CD4-positive, alpha-beta T cell (primary cell): Measurements from ENCODE around the gene ABCB11. TPM values are rescaled to one million over a fixed set of nuclear protein-coding genes. Genes with fewer than 3 reads are reported as not detected.

Source experiments
- ATAC-seq: fragments of 200-7000 bp; cut with Tn5 transposase; one replicate; pipeline ENCODE4 v1.10.0; 2022; ENCODE audit warnings: mild to moderate bottlenecking; ENCODE audit not compliant: poor library complexity
- CTCF ChIA-PET: fragments of 350-600 bp; sonication (Branson Sonifier 250); formaldehyde crosslinking; loops from one replicate; lab custom pipeline; 2021; ENCODE audit warnings: antibody characterized with exemption, inconsistent platforms; lab: Charles Lee
- POLR2A ChIA-PET: fragments of 350-600 bp; sonication (Branson Sonifier 250); formaldehyde crosslinking; loops from one replicate; lab custom pipeline; 2021; ENCODE audit warnings: antibody characterized with exemption, inconsistent platforms; lab: Charles Lee
- DNase-seq, 14 experiments: peaks; one replicate each; pipeline ENCODE4 v3.0.0-alpha.2; 2013 to 2020; ENCODE audit warnings: mixed read lengths in 2 of 14
- H3K27ac ChIP-seq, 2 donors: one replicate each; pipeline versions ENCODE4 v1.5.1 to v1.7.0; 2013; ENCODE audit warnings: low read length in 2 of 2, low read depth in 1 of 2, mild to moderate bottlenecking in 1 of 2
- H3K27me3 ChIP-seq, 2 experiments: 1 replicate in 1 of 2; 2 replicates in 1 of 2; pipeline versions ENCODE4 v1.6.1 to v1.7.0; 2013; ENCODE audit warnings: low read length in 2 of 2, control low read depth in 1 of 2, mild to moderate bottlenecking in 1 of 2, moderate library complexity in 1 of 2; ENCODE audit not compliant: insufficient read depth in 2 of 2, control insufficient read depth in 1 of 2
- H3K36me3 ChIP-seq: one replicate; pipeline ENCODE4 v1.6.1; 2013; ENCODE audit warnings: low read length, control low read depth; ENCODE audit not compliant: insufficient read depth
- H3K4me1 ChIP-seq: one replicate; pipeline ENCODE4 v1.6.1; 2013; ENCODE audit warnings: low read length, control low read depth; ENCODE audit not compliant: insufficient read depth
- H3K4me3 ChIP-seq: one replicate; pipeline ENCODE4 v1.5.1; 2013; ENCODE audit warnings: mild to moderate bottlenecking, low read length, moderate library complexity
- H3K9me3 ChIP-seq, 2 experiments: 1 replicate in 1 of 2; 2 replicates in 1 of 2; pipeline versions ENCODE4 v1.6.1 to v1.7.0; 2013; ENCODE audit warnings: low read length in 2 of 2, mild to moderate bottlenecking in 2 of 2, control low read depth in 1 of 2, moderate library complexity in 1 of 2; ENCODE audit not compliant: control insufficient read depth in 1 of 2, insufficient read depth in 1 of 2
- H3K27ac Mint-ChIP-seq: one replicate; pipeline ENCODE4 v1.8.0; 2020; ENCODE audit warnings: mixed read lengths
- H3K27me3 Mint-ChIP-seq: one replicate; pipeline ENCODE4 v1.8.0; 2021; ENCODE audit warnings: mixed read lengths
- H3K36me3 Mint-ChIP-seq: one replicate; pipeline ENCODE4 v1.8.0; 2021; ENCODE audit warnings: low read depth, mixed read lengths
- H3K4me1 Mint-ChIP-seq: one replicate; pipeline ENCODE4 v1.8.0; 2021; ENCODE audit warnings: low read depth, mixed read lengths
- H3K4me3 Mint-ChIP-seq: one replicate; pipeline ENCODE4 v1.8.0; 2020; ENCODE audit warnings: mild to moderate bottlenecking, mixed read lengths
- H3K9me3 Mint-ChIP-seq: one replicate; pipeline ENCODE4 v1.8.0; 2020; ENCODE audit warnings: mixed read lengths
- CTCF ChIP-seq: fragments of 200-600 bp; IDR thresholded peaks from one replicate; pipeline ENCODE4 v1.8.0; 2022; ENCODE audit warnings: antibody characterized with exemption, mild to moderate bottlenecking
- intact Hi-C, 2 experiments: fragments of 100-400 bp; cut with DNase I in 1 of 2; cut with micrococcal nuclease in 1 of 2; formaldehyde crosslinking; loops; one replicate each; pipeline versions ENCODE4 v1.15.1 to v1.9.0; 2023 to 2025; cut with DNase I, micrococcal nuclease
- total RNA-seq, 174 experiments: library from RNA in 2 of 174; stranded (reverse) in 2 of 174; gene quantifications; one replicate each; pipeline ENCODE4 v1.2.3 and lab custom pipeline; 2021 to 2026

Gene ABCB11
- total RNA-seq, 2 experiments from 2014 or later, result not detected

GRCh38 chr2:169005994-169006393 lies 25.1 kb downstream of the ABCB11 start:
- Histone ChIP-seq H3K27ac (no peak overlapping the region), H3K27me3 (no peaks in the 10 kb centered on the region), H3K36me3 (no peaks in the 10 kb centered on the region), H3K4me3 (no peak overlapping the region), H3K9me3 (no peaks in the 10 kb centered on the region), H3K4me1 (peaks cover 4% of the 10 kb centered on the region)
- Mint-ChIP-seq H3K9me3 (no peaks in the 10 kb centered on the region), H3K27me3 (no peaks in the 10 kb centered on the region), H3K36me3 (no peaks in the 10 kb centered on the region), H3K4me1 (peaks cover 7% of the 10 kb centered on the region), H3K4me3 (no peak overlapping the region), H3K27ac (no peak overlapping the region)
- ATAC-seq, result no peak
- intact Hi-C loops, result no loop called here
- POLR2A ChIA-PET, result no interaction called here
- CTCF ChIA-PET, result no interaction called here
- DNase-seq, result no peak
- TF ChIP-seq CTCF, result no peak

GRCh38 chr2:169005080-169005598 lies 26.0 kb downstream of the ABCB11 start:
- Mint-ChIP-seq H3K27me3 (no peaks in the 10 kb centered on the region), H3K4me1 (peaks cover 7% of the 10 kb centered on the region), H3K4me3 (no peak overlapping the region), H3K9me3 (no peaks in the 10 kb centered on the region), H3K27ac (no peak overlapping the region), H3K36me3 (no peaks in the 10 kb centered on the region)
- intact Hi-C loops, result no loop called here
- no peaks in the 10 kb centered on the region for H3K36me3 ChIP-seq
- H3K4me1 ChIP-seq, result peaks cover 4% of the 10 kb centered on the region
- POLR2A ChIA-PET, result no interaction called here
- no peaks in the 10 kb centered on the region for H3K9me3 ChIP-seq
- no peak overlapping the region for H3K4me3 ChIP-seq
- ATAC-seq (no peak), DNase-seq (no peak)
- no peaks in the 10 kb centered on the region for H3K27me3 ChIP-seq
- CTCF ChIA-PET, result no interaction called here
- no peak for TF ChIP-seq CTCF
- H3K27ac ChIP-seq, result no peak overlapping the region

GRCh38 chr2:169002161-169002738 lies 28.9 kb downstream of the ABCB11 start:
- Histone ChIP-seq H3K36me3 (no peaks in the 10 kb centered on the region), H3K4me1 (no peaks in the 10 kb centered on the region), H3K4me3 (no peak overlapping the region), H3K27me3 (no peaks in the 10 kb centered on the region), H3K27ac (no peak overlapping the region), H3K9me3 (no peaks in the 10 kb centered on the region)
- Mint-ChIP-seq H3K4me1 (no peaks in the 10 kb centered on the region), H3K4me3 (no peak overlapping the region), H3K9me3 (no peaks in the 10 kb centered on the region), H3K27ac (no peak overlapping the region), H3K27me3 (no peaks in the 10 kb centered on the region), H3K36me3 (no peaks in the 10 kb centered on the region)
- DNase-seq (no peak), ATAC-seq (no peak)
- CTCF ChIA-PET, result no interaction called here
- POLR2A ChIA-PET, result no interaction called here
- TF ChIP-seq CTCF, result no peak
- intact Hi-C loops, result no loop called here
